ENCODE measurements around the gene SEMA3A.
"Not testable (repeated sequence)": the region's sequence is repeated elsewhere in the genome, so short reads cannot be mapped to it uniquely, and the experiment has no call there.

SEMA3A gene

DNA sequence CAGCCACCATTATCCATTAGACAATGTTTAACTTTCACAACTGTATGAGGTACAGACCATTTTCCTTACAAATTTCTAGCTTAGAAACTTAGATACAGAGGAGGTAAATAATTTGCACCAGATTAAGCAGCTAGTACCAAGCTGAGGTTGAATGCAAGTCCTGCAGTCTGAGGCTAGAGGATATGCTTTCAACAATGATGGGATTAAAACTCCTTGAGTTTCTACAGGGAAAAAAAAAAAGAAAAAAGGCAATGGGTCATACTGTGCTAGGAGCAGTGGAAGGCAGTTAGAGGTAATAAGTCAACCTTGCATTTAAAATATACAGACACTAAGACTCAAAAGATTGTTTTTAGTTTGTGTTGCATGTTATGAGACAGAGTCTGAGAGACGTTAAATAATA is 86.5 kb downstream of the SEMA3A start:
- no peak for DNase-seq

DNA sequence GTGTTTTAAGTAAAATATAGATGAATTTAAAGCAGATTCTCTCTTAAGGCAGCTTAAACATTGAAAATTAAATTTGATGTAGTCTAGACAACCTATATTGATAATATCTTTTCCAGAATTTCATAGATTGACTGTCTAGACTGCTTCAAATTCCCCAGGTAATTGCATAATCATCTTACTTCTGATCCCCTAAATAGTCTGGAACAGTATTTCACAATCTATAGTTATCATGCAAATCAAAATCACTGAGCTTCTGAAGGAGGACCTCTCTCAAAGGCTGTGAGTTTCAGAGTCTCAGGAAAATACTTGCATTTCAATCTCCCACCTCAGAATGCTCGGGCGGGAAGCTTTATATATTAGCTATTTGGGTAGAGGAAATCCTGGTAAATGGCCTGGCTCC is 87.3 kb downstream of the SEMA3A start:
- no peak for DNase-seq

DNA sequence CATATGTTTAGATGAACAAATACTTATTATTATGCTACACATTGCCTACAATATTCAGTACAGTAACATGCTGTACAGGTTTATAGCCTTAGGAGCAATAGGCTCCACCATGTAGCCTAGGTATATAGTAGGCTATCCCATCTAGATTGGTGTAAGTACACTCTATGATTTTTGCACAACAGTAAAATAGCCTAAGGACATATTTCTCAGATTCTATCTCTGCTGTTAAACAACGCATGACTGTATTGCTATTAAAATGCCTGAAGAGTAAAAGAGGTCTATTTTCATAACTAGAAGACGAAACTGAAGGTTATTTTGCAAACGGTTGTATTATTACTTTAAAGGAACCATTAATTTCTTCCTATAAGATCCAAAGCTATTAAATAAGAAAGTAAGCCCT is 88.3 kb downstream of the SEMA3A start:
- DNase-seq = no peak

- no peak for DNase-seq
Measured at GRCh38 chr7:84105586-84105985, 89.0 kb downstream of the SEMA3A start.

- DNase-seq = no peak
Measured at GRCh38 chr7:84104826-84105225, 89.8 kb downstream of the SEMA3A start.

DNA sequence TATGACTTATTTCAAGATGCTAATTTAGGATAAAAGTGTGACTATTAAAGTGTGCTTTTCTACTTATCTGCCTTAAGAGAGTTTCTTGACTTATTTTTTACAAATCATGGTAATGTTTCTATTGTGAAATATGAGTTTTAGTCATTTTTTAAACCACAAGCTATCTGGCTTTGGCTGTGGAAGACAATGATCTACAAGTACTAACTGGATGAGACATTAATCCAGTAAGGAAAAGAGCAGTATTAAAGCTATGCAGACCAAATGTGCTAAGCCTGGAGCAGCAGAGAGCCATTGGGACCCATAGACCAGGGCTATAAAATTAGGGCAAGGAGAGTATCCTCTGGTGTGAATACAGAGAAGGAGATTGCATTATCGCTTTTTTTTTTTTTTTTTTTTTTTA is 92.4 kb downstream of the SEMA3A start:
- no peak for DNase-seq

DNA sequence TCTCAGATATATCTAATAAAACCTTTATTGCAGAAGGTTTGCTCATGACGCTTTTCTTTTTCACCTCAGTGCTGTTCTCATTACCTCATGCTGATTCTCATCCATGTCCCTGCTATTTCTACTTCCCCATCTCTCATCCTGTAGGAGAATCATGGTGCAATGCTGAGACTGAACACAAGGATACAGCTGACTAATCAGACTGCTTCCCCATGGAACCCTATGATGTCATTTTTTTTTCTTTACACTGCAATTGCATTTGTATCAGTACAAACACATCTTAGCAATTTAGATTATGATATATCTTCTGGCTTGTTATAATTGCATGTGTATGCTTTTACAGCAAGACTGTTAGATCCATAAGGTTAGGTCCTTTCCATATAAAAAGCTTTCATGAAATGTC is 93.7 kb downstream of the SEMA3A start:
- no peak for DNase-seq

DNA sequence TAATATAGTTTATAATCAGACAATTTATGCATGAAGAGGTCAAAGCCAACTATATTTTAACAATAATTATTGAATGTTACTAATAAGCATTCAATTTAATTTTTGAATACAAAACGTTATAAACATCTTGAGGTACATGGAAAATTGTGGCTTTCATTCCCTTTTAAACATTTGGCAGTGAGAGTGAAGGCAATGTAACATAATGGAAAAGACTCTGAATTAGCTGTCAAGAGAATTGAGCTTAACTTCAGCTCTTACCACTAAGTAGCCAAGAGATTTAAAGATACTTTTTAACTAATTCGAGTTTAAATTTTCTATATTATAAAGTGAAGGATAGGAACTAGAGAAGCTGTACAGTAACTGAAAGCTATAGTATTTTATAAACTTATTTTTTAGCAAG is 98.6 kb downstream of the SEMA3A start:
- DNase-seq = no peak

DNA sequence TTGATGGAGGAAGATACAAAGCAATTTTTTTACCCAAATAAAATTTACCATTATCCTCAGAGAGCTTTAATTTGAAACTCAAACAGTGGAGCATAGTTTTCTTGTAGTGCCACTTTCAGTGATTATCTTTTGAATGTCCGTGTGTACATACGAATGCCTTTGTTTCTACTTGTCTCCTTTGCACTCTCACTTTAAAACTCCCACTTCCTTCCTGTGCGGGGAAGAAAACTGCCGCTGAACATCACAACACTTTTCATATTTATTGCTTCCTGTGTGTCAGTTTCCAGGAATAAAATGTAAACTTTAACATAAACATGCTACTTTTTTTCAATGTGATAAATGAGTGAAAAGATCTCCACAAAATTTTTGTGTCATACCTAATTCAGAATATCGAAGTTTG is 102.4 kb downstream of the SEMA3A start:
- DNase-seq = no peak

GRCh38 chr7:84091318-84091717 is 103.3 kb downstream of the SEMA3A start:
- DNase-seq = no peak

- no peak for DNase-seq
Measured at GRCh38 chr7:84088802-84089201, 105.8 kb downstream of the SEMA3A start.

GRCh38 chr7:84085998-84086397 is 108.6 kb downstream of the SEMA3A start:
- no peak for DNase-seq

DNA sequence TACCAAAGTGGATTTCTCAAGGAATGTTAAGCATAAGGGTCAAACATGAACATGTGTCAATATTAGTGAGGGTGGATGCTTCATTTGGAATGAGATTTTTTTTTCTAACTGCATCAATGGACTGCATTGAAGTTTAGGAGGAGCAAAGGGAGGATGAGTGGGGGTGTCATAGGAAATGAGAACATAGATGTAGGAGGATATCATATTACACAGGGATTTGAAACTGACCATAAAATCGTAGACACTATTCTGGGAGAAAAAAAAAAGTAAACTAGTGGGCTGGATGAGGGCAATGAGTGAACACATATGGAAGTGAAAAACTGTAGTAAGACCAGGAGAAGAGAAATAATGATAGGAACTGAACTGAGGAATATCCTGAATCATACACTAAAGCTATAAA is 109.4 kb downstream of the SEMA3A start:
- DNase-seq = no peak

DNA sequence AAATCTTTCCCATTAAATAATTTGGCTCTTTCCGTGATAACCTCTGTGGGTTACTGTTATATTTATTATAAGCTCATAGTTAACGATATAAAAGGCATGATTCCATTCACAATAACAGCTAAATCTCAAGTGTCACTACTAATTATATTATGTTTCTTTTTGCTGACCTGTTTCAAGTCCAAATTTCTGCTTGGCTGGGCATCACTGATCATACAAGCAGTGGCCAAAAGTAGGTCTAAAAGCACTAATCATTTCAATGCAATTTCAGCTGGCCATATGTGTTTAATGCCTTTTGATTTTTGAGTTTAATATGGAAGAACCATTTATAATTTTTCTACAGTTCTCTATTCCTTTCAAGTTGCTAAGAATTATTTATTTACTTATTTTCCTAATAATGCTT is 110.7 kb downstream of the SEMA3A start:
- no peak for DNase-seq

GRCh38 chr7:84081973-84082522 is 112.5 kb downstream of the SEMA3A start:
- no peak for DNase-seq

GRCh38 chr7:84077336-84077735 is 117.3 kb downstream of the SEMA3A start:
- no peak for DNase-seq

DNA sequence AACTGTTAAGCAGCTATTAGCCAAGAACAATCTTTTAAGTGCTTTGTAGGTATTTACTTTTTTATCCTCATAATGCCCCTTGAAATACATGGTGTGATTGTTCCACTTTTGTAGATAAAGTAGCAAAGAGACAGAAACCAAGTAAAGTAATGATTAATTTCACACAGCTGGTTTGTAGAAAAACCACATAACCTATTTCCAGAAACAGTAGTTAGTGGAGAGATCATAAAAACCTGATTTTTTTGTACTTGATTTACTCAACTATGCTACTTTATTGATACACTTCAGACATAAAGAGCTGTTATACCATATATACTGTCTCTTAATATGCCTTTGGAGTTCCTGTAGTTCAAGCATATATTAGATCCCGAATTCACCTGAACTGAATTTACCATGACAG is 118.4 kb downstream of the SEMA3A start:
- DNase-seq = no peak

DNA sequence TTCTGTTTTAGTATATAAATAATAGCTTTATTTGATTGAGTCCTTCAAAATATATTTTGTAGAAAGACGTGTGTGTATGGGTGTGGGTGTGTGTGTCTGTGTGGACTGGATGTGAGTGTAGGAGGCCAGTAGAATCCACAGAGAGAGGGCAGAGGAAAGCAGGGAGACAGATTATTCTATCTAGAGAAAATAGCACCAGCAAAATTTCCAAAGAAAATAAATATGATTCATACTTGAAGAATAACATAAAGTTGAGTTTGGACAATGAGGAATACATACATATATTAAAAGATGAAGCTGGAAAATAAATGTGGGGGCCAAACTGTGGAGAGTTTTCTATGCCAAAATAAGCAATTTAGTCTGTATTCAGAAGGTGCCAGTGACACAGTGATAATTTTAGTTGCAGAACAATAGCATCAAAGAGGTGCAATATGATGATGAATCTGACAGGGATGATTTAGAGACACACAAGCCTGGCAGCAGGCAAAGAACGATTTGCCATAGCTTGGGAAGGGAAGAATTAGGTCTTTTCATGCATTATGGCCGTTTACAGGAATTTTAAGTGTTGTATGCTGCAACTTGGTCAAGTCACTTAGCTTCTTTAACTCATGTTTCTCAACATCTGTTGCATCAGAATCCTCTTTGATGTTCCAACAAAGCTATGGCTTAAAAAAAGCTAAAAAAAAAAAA is 121.3 kb downstream of the SEMA3A start:
- no peak for DNase-seq

DNA sequence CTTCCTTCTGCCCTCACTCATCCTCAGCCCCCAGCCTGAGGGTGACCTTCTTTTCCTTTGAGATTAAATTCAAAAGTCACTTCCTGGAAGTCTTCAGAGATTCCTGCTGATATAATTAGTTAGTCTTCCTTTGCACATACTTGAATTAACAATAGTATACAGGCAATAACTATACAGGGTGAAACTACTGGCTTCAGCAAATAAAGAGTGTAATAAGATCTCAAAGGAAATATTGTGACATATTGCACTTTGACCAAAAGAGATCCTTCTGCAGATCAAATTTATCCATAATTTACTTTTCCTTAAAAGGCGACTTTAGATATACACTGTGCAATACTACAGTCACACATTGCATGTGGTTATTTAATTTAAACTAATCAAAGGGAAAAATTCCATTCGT is 123.8 kb downstream of the SEMA3A start:
- no peak for DNase-seq

DNA sequence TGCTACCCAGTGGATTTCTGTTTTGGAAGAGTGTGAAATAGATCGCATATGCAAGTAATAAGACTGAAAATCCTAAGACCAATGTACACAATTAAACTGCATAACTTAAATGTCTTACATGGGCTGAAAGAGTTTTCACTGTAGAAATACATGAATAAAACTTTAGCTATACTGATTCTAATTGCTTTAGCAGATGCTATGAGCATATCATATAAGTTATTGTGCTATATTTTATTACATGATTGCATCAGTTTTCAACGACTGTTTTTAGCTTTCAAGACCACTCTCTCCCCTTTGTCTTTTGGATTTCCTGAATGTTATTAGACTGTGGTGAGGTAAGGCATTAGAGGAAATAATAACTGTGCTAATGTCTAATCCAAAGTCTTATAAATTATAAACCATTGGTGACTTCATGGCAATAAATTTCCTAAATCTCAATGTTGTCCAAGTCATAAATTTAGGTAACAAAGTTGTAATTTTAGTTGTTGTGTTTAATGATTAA is 124.5 kb downstream of the SEMA3A start:
- no peak for DNase-seq

DNA sequence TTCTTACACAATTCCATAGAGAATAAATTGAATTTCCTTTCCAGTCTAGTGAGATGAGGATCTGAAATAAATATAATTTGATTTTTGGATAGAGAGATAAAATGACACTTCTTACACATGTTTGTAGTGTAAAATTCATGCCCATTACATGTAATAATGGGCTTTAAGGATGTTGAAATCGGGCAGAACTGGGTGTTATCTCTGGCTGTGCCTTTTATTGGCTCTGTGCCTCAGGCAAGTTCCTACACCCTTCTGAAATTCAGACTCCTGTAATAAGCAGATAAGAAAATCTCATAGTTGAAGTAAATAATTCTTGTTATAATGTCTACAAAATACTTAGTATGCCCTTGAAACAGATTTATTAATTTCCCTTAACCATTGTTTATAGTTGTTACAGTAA is 125.6 kb downstream of the SEMA3A start:
- no peak for DNase-seq

DNA sequence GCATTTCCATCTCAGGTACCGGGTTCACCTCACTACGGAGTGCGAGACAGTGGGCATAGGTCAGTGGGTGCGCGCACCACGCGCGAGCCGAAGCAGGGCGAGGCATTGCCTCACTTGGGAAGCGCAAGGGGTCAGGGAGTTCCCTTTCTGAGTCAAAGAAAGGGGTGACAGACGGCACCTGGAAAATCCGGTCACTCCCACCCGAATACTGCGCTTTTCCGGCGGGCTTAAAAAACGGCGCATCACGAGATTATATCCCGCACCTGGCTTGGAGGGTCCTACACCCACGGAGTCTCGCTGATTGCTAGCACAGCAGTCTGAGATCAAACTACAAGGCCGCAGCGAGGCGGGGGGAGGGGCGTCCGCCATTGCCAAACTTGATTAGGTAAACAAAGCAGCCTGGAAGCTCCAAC is 132.1 kb downstream of the SEMA3A start:
- DNase-seq = not testable (repeated sequence)

- no peak for DNase-seq
Measured at GRCh38 chr7:84060760-84061261, 133.8 kb downstream of the SEMA3A start.

DNA sequence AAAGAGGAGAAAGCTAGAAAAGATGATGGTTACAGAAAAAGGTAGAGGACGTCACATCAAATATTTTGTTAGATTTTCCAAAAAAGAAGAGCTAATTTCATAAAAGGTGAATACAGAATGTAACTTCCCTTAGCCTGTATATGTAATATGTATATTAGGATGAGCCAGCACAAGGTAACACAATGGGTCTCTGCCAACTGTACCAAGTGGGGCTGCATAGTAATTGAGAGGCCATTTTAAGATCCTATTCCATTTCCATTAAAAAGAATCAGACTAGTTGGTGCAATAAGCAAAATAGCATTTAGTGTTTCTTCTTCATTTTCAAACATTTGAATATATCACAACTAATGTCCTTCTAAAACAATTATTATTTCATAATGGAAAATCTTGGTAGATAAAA is 134.6 kb downstream of the SEMA3A start:
- DNase-seq = no peak
